Prostate gland (tissue), 2 donors: Measurements from ENCODE around the gene RNF4.

Experiments used
- CTCF ChIP-seq, 4 experiments: fragments of 200-600 bp in 2 of 4; fragments of 450-650 bp in 2 of 4; sonication (generic) in 2 of 4; IDR thresholded peaks; 1 replicate in 3 of 4; 2 replicates in 1 of 4; pipeline ENCODE4 v1.5.1; 2016 to 2019; ENCODE audit warnings: antibody characterized with exemption in 4 of 4, mild to moderate bottlenecking in 2 of 4, moderate library complexity in 2 of 4
- POLR2AphosphoS5 ChIP-seq: sonication (generic); formaldehyde crosslinking; IDR thresholded peaks from one replicate; pipeline ENCODE4 v1.6.1; 2017; ENCODE audit warnings: antibody characterized with exemption

- TF ChIP-seq CTCF (IDR thresholded peaks at IDR 0.05) (no peak), POLR2AphosphoS5 (peak; percentile 11)
Measured at GRCh38 chr4:2484993-2485392, 16.1 kb downstream of the RNF4 start.
